ENCODE data around the gene CHST4.
"Not testable (repeated sequence)": the region's sequence is repeated elsewhere in the genome, so short reads cannot be mapped to it uniquely, and the experiment has no call there.

The CHST4 gene

GRCh38 chr16:71515026-71515425, 11.2 kb upstream of the CHST4 start:
- Histone ChIP-seq H3K4me3 (no peak overlapping the region), H3K27ac (no peak overlapping the region)

DNA sequence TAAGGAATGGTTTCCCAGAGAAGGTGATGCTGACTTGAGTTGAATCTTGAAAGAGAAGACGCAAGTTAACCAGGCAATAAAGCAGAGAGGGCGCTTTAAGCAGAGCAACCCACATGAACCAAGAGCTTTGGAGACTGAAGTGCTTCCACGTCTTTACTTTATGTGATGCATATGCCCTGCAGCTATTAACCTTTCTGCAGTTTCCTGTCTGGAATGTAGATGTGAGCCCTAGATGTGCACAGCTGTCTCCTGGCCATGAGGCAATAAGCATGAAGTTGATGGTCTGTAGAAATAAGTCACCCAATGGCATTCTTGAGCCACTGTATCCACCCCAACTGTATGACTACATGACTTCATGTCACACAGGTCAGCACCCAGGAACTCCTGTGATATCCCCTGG, 5.7 kb upstream of the CHST4 start:
- Histone ChIP-seq H3K4me3 (no peak overlapping the region), H3K27ac (no peak overlapping the region)

DNA sequence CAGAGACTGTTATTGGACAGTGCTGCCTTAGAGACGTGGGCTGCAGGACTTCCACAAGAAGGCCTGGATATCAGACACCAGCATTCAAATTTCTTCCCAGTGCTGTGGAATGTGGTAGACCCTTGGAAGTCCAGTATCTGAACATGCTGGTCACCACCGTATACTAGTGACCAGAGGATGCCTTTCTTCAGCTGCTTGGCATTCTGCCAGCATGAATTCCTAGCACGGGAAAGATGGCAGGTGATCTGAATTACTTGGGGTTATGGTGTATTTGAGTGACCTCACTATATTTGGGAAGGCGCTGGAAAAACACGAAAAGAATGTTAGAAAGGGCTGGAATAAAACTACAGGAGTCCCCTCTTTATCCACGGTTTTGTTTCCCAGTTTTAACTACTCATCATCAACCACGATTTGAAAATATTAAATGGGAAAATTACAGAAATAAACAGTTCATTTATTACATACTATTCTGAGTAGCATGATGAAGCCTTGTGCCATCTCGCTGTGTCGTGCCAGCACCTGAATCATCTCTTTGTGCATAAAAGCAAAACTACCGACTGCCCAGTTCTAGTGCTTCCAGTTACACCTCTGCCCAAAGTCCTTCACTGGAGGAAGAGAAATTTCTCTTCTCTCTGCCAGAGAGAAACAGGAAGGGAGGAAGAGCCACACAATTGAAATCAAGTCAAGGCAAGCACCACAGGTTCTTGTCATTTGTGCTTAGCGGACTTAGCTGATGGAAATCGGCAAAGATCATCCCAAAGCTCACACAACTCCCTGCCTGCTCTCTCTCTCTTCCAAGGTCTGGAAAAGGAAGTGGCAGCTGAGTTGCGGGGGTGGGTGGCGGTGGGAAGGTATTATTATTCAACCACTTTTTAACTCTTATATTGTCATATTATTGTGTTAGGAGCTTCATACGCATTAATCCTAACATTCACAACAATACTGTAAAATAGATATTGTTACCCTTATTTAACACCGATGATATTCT, 1.4 kb upstream of the CHST4 start:
- H3K4me3 ChIP-seq: no peak overlapping the region
- H3K27ac ChIP-seq: no peak overlapping the region

- no peak overlapping the region for H3K27ac ChIP-seq
- no peak overlapping the region for H3K4me3 ChIP-seq
Measured at GRCh38 chr16:71528257-71528656, 2.0 kb downstream of the CHST4 start.

GRCh38 chr16:71528863-71529262, 2.6 kb downstream of the CHST4 start:
- Histone ChIP-seq H3K27ac (no peak overlapping the region), H3K4me3 (no peak overlapping the region)

DNA sequence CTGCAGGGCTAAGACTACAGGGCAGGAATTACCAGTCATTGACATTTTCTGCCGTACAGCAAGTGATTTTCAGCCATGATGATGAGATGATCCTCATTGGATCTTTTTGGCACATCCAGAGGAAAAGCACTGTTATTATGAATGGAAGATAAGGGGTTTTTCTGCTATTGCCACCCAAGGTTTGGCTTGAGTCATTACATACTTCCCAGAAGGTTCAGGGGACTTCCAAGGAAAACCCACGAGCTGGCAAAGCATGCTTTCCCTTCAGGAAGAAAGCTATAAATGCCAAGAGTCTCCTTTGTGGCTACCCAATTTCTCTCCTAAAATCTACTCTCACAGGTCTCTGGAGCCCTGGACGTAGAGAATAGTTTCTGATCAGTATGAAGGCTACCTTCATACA, 6.1 kb downstream of the CHST4 start:
- no peak overlapping the region for H3K27ac ChIP-seq
- no peak overlapping the region for H3K4me3 ChIP-seq

DNA sequence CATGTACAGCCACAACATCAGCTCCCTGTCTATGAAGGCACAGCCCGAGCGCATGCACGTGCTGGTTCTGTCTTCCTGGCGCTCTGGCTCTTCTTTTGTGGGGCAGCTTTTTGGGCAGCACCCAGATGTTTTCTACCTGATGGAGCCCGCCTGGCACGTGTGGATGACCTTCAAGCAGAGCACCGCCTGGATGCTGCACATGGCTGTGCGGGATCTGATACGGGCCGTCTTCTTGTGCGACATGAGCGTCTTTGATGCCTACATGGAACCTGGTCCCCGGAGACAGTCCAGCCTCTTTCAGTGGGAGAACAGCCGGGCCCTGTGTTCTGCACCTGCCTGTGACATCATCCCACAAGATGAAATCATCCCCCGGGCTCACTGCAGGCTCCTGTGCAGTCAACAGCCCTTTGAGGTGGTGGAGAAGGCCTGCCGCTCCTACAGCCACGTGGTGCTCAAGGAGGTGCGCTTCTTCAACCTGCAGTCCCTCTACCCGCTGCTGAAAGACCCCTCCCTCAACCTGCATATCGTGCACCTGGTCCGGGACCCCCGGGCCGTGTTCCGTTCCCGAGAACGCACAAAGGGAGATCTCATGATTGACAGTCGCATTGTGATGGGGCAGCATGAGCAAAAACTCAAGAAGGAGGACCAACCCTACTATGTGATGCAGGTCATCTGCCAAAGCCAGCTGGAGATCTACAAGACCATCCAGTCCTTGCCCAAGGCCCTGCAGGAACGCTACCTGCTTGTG, 10.7 kb downstream of the CHST4 start:
- H3K4me3 ChIP-seq: no peak overlapping the region

GRCh38 chr16:71537643-71538042, 11.4 kb downstream of the CHST4 start:
- Histone ChIP-seq H3K4me3 (no peak overlapping the region), H3K27ac (no peak overlapping the region)

More for the DNA sequence above, 10.7 kb downstream of the CHST4 start:
- H3K27ac ChIP-seq: no peak overlapping the region

DNA sequence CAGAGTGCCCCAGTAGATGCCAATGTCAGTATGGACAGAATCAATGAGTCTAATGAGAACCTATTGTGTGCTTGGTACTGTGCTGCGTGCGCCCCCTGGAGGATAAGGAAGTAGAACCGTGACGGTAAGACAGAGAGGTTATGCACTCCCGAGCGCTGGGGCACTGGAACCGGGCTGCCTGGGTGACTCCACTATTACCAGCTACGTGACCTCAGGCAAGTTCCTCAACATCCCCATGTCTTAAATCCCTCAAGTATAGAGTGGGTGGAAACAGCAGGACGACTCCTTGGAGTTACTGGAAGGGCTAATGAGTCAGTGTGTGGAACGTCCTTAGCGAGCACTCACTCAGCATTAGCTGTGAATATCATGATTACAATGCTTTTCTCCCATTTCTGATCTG, 16.2 kb downstream of the CHST4 start:
- Histone ChIP-seq H3K4me3 (no peak overlapping the region), H3K27ac (no peak overlapping the region)

DNA sequence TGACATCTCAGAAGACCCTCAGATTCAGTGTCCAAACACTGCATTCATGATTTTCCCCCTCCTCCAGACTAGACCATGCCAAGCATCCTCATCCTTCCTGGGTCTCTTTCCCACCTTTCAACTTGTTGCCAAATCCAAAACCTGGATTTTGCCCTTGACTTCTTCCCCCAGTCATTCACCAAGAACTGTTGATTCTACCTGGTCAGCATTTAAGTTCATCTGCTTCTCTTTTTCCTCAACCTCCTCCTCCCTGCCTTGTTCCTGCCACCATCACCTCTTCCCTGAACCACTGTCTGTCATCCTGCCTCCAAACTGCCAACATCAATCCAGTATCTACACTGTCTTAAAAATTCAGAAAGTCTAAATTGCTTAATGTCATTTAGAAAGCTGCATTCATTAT, 20.9 kb downstream of the CHST4 start:
- H3K27ac ChIP-seq: no peak overlapping the region
- H3K4me3 ChIP-seq: no peak overlapping the region

DNA sequence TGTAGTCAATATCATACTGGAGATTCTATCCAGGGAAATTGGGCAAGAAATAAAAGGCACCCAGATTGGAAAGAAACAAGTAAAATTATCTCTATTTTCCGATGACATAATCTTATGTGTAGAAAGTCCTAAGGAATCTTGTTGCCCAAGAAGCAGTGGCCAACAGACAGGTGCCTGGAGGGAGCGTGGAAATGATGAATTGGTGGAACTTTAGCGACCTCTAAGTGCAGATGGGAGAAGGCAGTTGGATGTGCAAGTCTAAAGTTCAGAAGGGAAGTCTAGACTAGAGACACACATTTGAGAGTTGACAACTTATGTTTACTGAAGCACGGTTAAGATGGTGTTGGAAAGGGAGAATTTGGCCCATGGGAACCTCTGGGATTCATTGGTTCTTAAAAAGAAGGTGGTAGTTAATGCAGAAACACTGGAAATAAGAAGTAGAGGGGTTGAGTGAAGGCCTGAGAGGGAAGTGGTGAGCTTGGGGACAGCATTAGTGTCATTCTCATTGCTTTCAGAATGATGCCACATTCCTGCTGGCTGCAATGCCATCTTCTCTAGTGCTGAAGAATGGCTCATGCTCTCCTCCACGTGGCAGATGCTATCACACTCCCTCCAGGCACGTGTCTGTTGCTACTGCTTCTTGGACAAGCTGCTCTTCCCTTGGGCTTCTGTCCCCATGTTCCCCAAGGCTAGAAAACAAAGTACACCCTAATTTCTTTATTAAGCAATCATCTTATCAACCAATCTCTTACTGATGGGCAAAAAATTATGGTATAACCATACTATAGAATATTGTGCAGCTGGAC, 26.7 kb downstream of the CHST4 start:
- Histone ChIP-seq H3K27ac (no peak overlapping the region), H3K4me3 (no peak overlapping the region)

DNA sequence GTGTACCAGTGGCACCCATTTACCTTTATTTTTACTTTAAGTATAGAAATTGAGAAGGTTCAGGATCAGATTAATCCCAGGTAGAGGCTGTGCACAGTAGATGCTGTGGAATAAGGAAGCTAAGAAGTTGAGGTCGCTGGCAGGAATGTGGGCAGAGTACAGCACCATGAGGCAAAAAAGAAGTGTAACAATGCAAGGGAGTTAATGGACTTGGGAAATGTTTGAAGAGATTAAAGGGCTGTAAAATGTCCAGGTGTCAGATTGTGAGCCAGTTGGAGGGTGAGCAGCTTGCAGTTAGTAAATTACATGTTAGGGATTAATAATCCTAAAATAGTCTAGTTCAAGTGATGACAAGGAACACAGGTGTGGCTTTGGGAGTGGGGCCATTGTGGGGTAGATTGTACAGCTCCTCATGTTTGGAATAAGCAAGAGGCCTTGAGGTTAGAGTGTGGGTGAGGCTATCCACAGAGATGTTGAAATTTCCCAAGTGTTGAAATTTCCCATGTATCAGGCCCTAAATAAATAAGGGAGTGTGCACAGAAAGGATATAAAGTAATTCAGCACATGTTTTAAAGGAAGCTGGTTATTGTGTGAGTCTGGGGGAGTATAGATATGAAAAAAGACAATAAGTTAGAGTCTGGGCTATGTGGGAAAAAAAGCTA, 29.1 kb downstream of the CHST4 start:
- H3K4me3 ChIP-seq: no peak overlapping the region
- H3K27ac ChIP-seq: no peak overlapping the region

DNA sequence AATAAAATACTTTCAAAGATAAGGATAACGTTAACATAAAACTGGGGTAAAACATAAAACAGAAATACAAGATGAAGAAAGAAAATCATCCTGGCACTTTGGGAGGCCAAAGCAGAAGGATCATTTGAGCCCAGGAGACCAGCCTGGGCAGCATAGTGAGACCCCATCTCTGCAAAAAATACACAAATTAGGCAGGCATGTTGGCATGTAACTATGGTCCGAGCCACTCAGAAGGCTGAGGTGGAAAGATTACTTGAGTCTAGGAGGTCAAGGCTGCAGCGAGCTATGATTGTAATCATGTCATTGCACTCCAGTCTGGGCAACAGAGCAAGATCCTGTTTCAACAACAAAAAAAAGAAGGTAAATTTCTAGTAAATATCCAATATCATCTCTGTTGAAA, 31.1 kb downstream of the CHST4 start:
- Histone ChIP-seq H3K4me3 (no peak overlapping the region), H3K27ac (no peak overlapping the region)

- H3K27ac ChIP-seq: no peak overlapping the region
- no peak overlapping the region for H3K4me3 ChIP-seq
Measured at GRCh38 chr16:71557954-71558582, 31.8 kb downstream of the CHST4 start.

DNA sequence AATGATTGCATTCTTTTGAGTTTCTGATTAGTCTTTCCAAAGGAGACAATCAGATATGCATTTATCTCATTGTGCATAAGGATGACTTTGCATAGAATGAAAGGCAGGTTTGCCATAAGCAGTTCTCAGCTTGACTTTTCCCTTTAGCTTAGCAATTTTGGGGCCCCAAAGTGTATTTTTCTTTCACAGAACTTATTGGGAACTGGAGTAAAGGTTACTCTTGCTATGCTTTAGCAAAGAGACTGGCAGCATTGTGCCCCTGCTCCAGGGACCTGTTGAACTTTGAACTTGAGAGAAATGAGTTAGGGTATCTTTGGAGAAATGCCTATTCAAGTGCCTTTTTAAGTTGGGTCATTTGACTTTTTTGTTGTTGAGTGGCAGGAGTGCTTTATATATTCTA, 33.6 kb downstream of the CHST4 start:
- Histone ChIP-seq H3K27ac (no peak overlapping the region), H3K4me3 (no peak overlapping the region)

GRCh38 chr16:71561886-71562285, 35.7 kb downstream of the CHST4 start:
- not testable (repeated sequence) for H3K27ac ChIP-seq, H3K4me3 ChIP-seq

GRCh38 chr16:71562552-71562951, 36.3 kb downstream of the CHST4 start:
- H3K27ac ChIP-seq: no peak overlapping the region

GRCh38 chr16:71564335-71564967, 38.2 kb downstream of the CHST4 start:
- H3K27ac ChIP-seq: peak overlapping the region in 17 of 21 experiments; percentile 47 to 87 (median 71)

More at GRCh38 chr16:71562552-71562951, 36.3 kb downstream of the CHST4 start:
- H3K4me3 ChIP-seq: no peak overlapping the region

More at GRCh38 chr16:71564335-71564967, 38.2 kb downstream of the CHST4 start:
- peak overlapping the region; percentile 37 to 58 (median 50) for H3K4me3 ChIP-seq
